Activated naive CD4-positive, alpha-beta T cell treated with anti-CD3 and anti-CD28 coated beads, Interleukin-2, amount 50 U/mL, for 72 hours (primary cell): ENCODE measurements around the gene VCPKMT. TPM values are rescaled to one million over a fixed set of nuclear protein-coding genes. Genes with fewer than 3 reads are reported as not detected.
"Not testable (repeated sequence)": the region's sequence is repeated elsewhere in the genome, so short reads cannot be mapped to it uniquely, and the experiment has no call there.

Experiments used
- ATAC-seq, 2 donors: fragments of 150-1000 bp; cut with Tn5 transposase; 2 replicates each; pipeline ENCODE4 v1.10.0; 2021; ENCODE audit warnings: mild to moderate bottlenecking in 2 of 2, moderate library complexity in 2 of 2
- DNase-seq, 2 donors: peaks; one replicate each; pipeline ENCODE4 v3.0.0; 2021 to 2022; ENCODE audit warnings: low spot score in 2 of 2
- H3K27ac Mint-ChIP-seq, 2 donors: one replicate each; pipeline ENCODE4 v1.8.0; 2022; ENCODE audit warnings: mild to moderate bottlenecking in 2 of 2, mixed read lengths in 2 of 2
- H3K36me3 Mint-ChIP-seq, 2 donors: one replicate each; pipeline ENCODE4 v1.8.0; 2022; ENCODE audit warnings: mixed read lengths in 2 of 2
- H3K9me3 Mint-ChIP-seq, 2 donors: one replicate each; pipeline ENCODE4 v1.8.0; 2022; ENCODE audit warnings: mixed read lengths in 2 of 2
- total RNA-seq, 2 donors: library from RNA; stranded (reverse); gene quantifications; one replicate each; pipeline ENCODE4 v1.2.3, GENCODE V29; 2022

VCPKMT gene
- total RNA-seq, 2 donors from 2014 or later = 6.9 to 18.8 TPM

- no peaks in the 10 kb centered on the region for H3K9me3 Mint-ChIP-seq
- ATAC-seq (peak; percentile 78 to 85), DNase-seq (peak; percentile 77 to 89)
- H3K36me3 Mint-ChIP-seq = peaks cover 11 to 26% of the 10 kb centered on the region in 2 donors
- H3K27ac Mint-ChIP-seq = peak overlapping the region; percentile 34 to 97
Measured at GRCh38 chr14:50082784-50083466, 33.4 kb downstream of the VCPKMT start.

- H3K9me3 Mint-ChIP-seq = no peaks in the 10 kb centered on the region
- peaks cover 11 to 27% of the 10 kb centered on the region in 2 donors for H3K36me3 Mint-ChIP-seq
- DNase-seq (no peak), ATAC-seq (no peak)
- peak overlapping the region; percentile 34 to 97 for H3K27ac Mint-ChIP-seq
Measured at GRCh38 chr14:50082308-50082742, 34.0 kb downstream of the VCPKMT start.

- ATAC-seq, DNase-seq, H3K27ac Mint-ChIP-seq, H3K9me3 Mint-ChIP-seq: not testable (repeated sequence)
- H3K36me3 Mint-ChIP-seq = peaks cover 16 to 32% of the 10 kb centered on the region in 2 donors
Measured at GRCh38 chr14:50079103-50079502, 37.3 kb downstream of the VCPKMT start.

GRCh38 chr14:50073663-50074062 lies 42.7 kb downstream of the VCPKMT start:
- not testable (repeated sequence) for ATAC-seq, DNase-seq, H3K27ac Mint-ChIP-seq, H3K9me3 Mint-ChIP-seq
- H3K36me3 Mint-ChIP-seq = peaks cover 15 to 44% of the 10 kb centered on the region in 2 donors

- Mint-ChIP-seq H3K27ac (no peak overlapping the region), H3K36me3 (peaks cover 20 to 48% of the 10 kb centered on the region in 2 donors), H3K9me3 (peaks cover 4 to 12% of the 10 kb centered on the region in 2 donors)
- no peak for DNase-seq
- ATAC-seq = no peak
Measured at GRCh38 chr14:50072395-50072794, 44.0 kb downstream of the VCPKMT start.

- Mint-ChIP-seq H3K36me3 (peaks cover 29 to 54% of the 10 kb centered on the region in 2 donors), H3K9me3 (peaks cover 4 to 12% of the 10 kb centered on the region in 2 donors), H3K27ac (peak overlapping the region in 1 of 2 donors; percentile 46)
- DNase-seq = no peak
- ATAC-seq = no peak
Measured at GRCh38 chr14:50070840-50071548, 45.4 kb downstream of the VCPKMT start.

GRCh38 chr14:50070230-50070629 lies 46.1 kb downstream of the VCPKMT start:
- peaks cover 4 to 12% of the 10 kb centered on the region in 2 donors for H3K9me3 Mint-ChIP-seq
- H3K27ac Mint-ChIP-seq = no peak overlapping the region
- no peak for DNase-seq
- peak in 1 of 2 donors; percentile 53 for ATAC-seq
- H3K36me3 Mint-ChIP-seq = peaks cover 33 to 54% of the 10 kb centered on the region in 2 donors

- peaks cover 0 to 8% of the 10 kb centered on the region in 2 donors for H3K9me3 Mint-ChIP-seq
- H3K36me3 Mint-ChIP-seq = peaks cover 28 to 49% of the 10 kb centered on the region in 2 donors
- peak overlapping the region in 1 of 2 donors; percentile 83 for H3K27ac Mint-ChIP-seq
- ATAC-seq (no peak), DNase-seq (no peak)
Measured at GRCh38 chr14:50069325-50069724, 47.0 kb downstream of the VCPKMT start.

- Mint-ChIP-seq H3K9me3 (peaks cover 0 to 8% of the 10 kb centered on the region in 2 donors), H3K36me3 (peaks cover 28 to 49% of the 10 kb centered on the region in 2 donors), H3K27ac (no peak overlapping the region)
- DNase-seq (peak in 1 of 2 donors; percentile 30), ATAC-seq (no peak)
Measured at GRCh38 chr14:50068496-50068895, 47.9 kb downstream of the VCPKMT start.

GRCh38 chr14:50067723-50068495 lies 48.5 kb downstream of the VCPKMT start:
- DNase-seq = peak in 1 of 2 donors; percentile 53
- ATAC-seq = peak in 1 of 2 donors; percentile 6
- Mint-ChIP-seq H3K9me3 (peaks cover 0 to 5% of the 10 kb centered on the region in 2 donors), H3K27ac (no peak overlapping the region), H3K36me3 (peaks cover 26 to 44% of the 10 kb centered on the region in 2 donors)

- peaks cover 24 to 36% of the 10 kb centered on the region in 2 donors for H3K36me3 Mint-ChIP-seq
- H3K27ac Mint-ChIP-seq = peak overlapping the region; percentile 92
- ATAC-seq = no peak
- peaks cover 0 to 5% of the 10 kb centered on the region in 2 donors for H3K9me3 Mint-ChIP-seq
- peak in 1 of 2 donors; percentile 43 for DNase-seq
Measured at GRCh38 chr14:50065583-50065982, 50.8 kb downstream of the VCPKMT start.

- Mint-ChIP-seq H3K9me3 (peaks cover 0 to 5% of the 10 kb centered on the region in 2 donors), H3K27ac (peak overlapping the region; percentile 92), H3K36me3 (peaks cover 24 to 38% of the 10 kb centered on the region in 2 donors)
- peak; percentile 75 to 76 for ATAC-seq
- peak; percentile 63 to 73 for DNase-seq
Measured at GRCh38 chr14:50064993-50065392, 51.4 kb downstream of the VCPKMT start.

- peaks cover 24 to 47% of the 10 kb centered on the region in 2 donors for H3K36me3 Mint-ChIP-seq
- no peak for ATAC-seq
- H3K9me3 Mint-ChIP-seq = peaks cover 0 to 5% of the 10 kb centered on the region in 2 donors
- peak overlapping the region in 1 of 2 donors; percentile 92 for H3K27ac Mint-ChIP-seq
- DNase-seq = peak in 1 of 2 donors; percentile 53
Measured at GRCh38 chr14:50063876-50064420, 52.4 kb downstream of the VCPKMT start.

- Mint-ChIP-seq H3K36me3 (peaks cover 19 to 34% of the 10 kb centered on the region in 2 donors), H3K27ac (peak overlapping the region; percentile 92 to 100), H3K9me3 (no peaks in the 10 kb centered on the region)
- ATAC-seq (peak; percentile 62 to 78), DNase-seq (peak; percentile 71 to 73)
Measured at GRCh38 chr14:50062438-50063085, 53.8 kb downstream of the VCPKMT start.

GRCh38 chr14:50061664-50062437 lies 54.5 kb downstream of the VCPKMT start:
- Mint-ChIP-seq H3K9me3 (no peaks in the 10 kb centered on the region), H3K36me3 (peaks cover 19 to 34% of the 10 kb centered on the region in 2 donors), H3K27ac (peak overlapping the region; percentile 92 to 100)
- DNase-seq (peak; percentile 50 to 75), ATAC-seq (peak; percentile 36 to 55)
